Measurements from ENCODE around the gene F8.

Gene F8

DNA sequence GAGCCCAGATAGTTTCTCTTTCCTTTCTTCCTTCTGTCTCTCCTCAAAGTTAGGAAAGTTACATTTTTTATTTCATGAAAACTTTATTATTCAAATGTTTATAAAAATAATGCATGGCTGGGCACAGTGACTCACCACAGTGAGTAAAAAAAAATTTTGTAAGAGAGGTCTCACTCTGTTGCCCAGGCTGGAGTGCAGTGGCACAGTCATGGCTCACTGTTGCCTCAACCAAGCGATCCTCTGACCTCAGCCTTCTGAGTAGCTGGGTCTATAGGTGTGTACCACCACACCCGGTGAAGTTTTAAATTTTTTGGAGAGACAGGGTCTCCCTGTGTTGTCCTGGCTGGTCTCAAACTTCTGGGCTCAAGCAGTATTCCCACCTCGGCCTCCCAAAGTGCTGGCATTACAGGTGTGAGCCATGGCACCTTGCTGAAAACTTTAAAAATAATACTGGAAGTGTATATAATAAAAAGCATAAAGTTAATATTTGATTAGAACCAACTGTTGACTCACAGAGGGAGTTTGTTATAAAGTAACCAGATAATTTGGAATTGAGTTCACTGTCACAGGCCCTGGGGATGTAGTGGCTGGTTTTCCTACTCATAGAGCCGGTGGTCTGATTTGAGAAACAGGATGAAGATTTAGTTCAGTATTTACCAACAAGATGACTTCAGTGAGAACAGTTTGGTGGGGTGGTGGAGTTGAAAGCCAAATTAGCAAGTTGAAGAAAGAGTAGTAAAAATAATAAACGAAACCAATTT lies 30.4 kb upstream of the F8 start:
- no peak for TF ChIP-seq CTCF (conservative IDR thresholded peaks at IDR 0.05)
- no peak for TF ChIP-seq ZFX (IDR thresholded peaks at IDR 0.05)
- no peak overlapping the region for H3K27ac ChIP-seq

DNA sequence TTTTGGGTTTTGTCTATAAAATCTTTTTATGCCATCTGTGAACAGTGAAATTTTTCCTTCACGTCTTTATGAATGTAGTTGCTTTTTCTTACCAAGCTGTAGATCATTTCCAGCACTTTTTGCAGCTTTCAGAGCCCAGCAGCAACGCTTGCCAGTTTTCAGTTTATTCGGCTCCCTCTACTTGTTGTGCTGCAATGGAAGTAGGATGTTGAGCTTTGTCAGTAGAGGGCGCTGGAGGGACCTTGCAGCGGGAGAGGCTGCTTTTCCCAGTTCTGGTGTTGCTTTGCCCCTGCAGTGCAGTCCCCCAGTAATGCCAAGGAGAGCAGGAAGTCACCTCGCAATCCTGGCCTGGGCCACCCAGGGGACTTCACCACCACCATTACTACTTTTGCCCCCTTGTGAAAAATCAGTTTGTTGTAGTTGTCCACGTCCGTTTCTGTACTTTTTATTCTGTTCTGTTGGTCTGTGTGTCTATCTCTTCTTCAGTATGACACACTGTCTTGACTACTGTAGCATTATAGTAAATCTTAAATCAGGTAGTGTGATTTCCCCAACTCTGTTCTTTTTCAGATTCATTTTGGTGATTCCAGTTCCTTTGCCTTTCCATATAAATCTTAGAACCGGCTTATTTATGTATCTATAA lies 26.6 kb upstream of the F8 start:
- TF ChIP-seq ZFX (IDR thresholded peaks at IDR 0.05): no peak
- peak; percentile 72 for TF ChIP-seq CTCF (conservative IDR thresholded peaks at IDR 0.05)
- H3K27ac ChIP-seq: no peak overlapping the region

DNA sequence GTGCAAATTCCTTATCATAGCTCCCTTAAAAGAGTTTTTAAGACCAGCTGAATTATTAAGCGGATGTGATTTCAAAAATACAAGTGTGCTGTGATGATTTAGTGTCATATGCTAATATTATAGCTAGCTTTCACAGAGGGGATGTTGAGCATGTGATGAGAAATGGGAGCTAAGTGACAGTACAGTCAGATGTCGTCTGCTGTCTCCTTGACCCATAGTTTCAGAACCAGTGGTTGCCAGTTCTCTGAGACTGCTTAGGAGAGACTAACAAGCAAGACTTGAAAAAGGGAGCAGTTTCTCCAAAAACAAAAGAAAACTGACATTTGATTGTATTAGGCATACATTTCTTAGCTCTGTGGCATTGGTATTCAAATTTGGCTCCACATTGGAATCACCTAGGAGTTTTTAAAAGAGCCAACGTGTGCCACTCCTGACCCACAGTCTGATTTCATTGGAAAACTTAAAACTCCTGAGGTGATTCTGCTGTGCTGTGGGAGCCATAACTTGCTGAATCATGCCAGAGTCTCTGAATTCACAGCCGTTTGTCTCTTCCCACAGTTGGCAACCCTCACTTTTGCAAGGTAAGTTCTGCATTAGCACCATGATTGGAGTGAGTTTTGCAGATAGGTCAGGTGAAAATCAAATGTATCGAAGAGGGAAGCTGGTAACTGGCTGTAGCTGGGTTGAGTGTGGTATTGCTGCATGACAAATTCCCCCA lies 24.4 kb upstream of the F8 start:
- no peak for TF ChIP-seq ZFX (IDR thresholded peaks at IDR 0.05)
- no peak for TF ChIP-seq CTCF (conservative IDR thresholded peaks at IDR 0.05)
- no peak overlapping the region for H3K27ac ChIP-seq

GRCh38 chrX:155046129-155046810 lies 23.7 kb upstream of the F8 start:
- no peak overlapping the region for H3K27ac ChIP-seq
- TF ChIP-seq CTCF (conservative IDR thresholded peaks at IDR 0.05): no peak
- TF ChIP-seq ZFX (IDR thresholded peaks at IDR 0.05): no peak

GRCh38 chrX:155035688-155036087 lies 13.2 kb upstream of the F8 start:
- no peak for TF ChIP-seq CTCF (conservative IDR thresholded peaks at IDR 0.05)
- TF ChIP-seq ZFX (IDR thresholded peaks at IDR 0.05): no peak
- H3K27ac ChIP-seq: no peak overlapping the region

DNA sequence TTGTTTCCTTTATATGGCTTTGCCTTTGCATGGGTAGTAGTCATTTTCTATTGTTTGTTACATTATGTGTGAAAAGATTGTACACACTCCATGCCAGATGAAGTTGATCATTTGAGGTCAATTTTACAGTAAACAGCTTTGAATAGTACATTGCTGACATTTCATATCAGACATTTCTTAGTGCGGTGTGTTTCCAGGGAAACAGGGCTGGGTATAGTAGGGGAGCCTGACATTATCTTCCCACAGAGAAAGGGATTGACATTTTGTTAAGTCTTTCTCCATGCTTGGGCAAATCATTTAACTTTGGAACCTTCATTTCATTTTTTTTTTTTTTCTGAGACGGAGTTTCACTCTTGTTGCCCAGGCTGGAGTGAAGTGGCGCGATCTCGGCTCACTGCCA lies 9.1 kb upstream of the F8 start:
- TF ChIP-seq ZFX (IDR thresholded peaks at IDR 0.05): no peak
- no peak for TF ChIP-seq CTCF (conservative IDR thresholded peaks at IDR 0.05)

More for the DNA sequence above, 9.1 kb upstream of the F8 start:
- no peak overlapping the region for H3K27ac ChIP-seq
